Keratinocyte (primary cell): ENCODE results near the gene CYCS. TPM values are rescaled to one million over a fixed set of nuclear protein-coding genes. Genes with fewer than 3 reads are reported as not detected.

Experiments used
- DNase-seq: peaks from one replicate; pipeline ENCODE4 v3.0.0-alpha.2; 2011; ENCODE audit warnings: low read depth, missing footprints, low spot score
- FAIRE-seq: peaks from 2 replicates; lab custom pipeline; 2011; peaks lifted over from hg19 to GRCh38; lab: Jason Lieb, UNC
- H2AFZ ChIP-seq: 2 replicates; pipeline ENCODE4 v1.6.0; 2012; ENCODE audit warnings: low read length, control low read depth, inconsistent platforms; ENCODE audit not compliant: control insufficient read depth
- H3K27ac ChIP-seq: 2 replicates; pipeline ENCODE4 v1.5.1; 2011; ENCODE audit warnings: low read length; ENCODE audit not compliant: control insufficient read depth, insufficient read depth
- H3K27me3 ChIP-seq: 3 replicates; pipeline ENCODE4 v1.6.0; 2011; ENCODE audit warnings: low read length; ENCODE audit not compliant: control insufficient read depth, insufficient read depth; ENCODE audit errors: extremely low read depth
- H3K36me3 ChIP-seq, 2 experiments: 2 replicates in 1 of 2; 3 replicates in 1 of 2; pipeline ENCODE4 v1.5.1; 2011; ENCODE audit warnings: low read length in 2 of 2, mild to moderate bottlenecking in 1 of 2; ENCODE audit not compliant: control insufficient read depth in 2 of 2, insufficient read depth in 2 of 2; ENCODE audit errors: extremely low read depth in 1 of 2
- H3K4me1 ChIP-seq: 3 replicates; pipeline ENCODE4 v1.5.1; 2011; ENCODE audit warnings: low read length; ENCODE audit not compliant: control insufficient read depth, insufficient read depth; ENCODE audit errors: extremely low read depth
- H3K4me2 ChIP-seq: 3 replicates; pipeline ENCODE4 v1.6.0; 2011; ENCODE audit warnings: low read depth, low read length; ENCODE audit not compliant: control insufficient read depth, insufficient read depth; ENCODE audit errors: extremely low read depth
- H3K4me3 ChIP-seq, 3 experiments: fragments of 200-600 bp in 1 of 3; sonication (generic) in 1 of 3; 2 replicates in 2 of 3; 3 replicates in 1 of 3; pipeline ENCODE4 v1.5.1; 2011 to 2016; ENCODE audit warnings: low read length in 3 of 3, mild to moderate bottlenecking in 3 of 3, control low read depth in 2 of 3, inconsistent platforms in 1 of 3, low read depth in 1 of 3, mixed read lengths in 1 of 3, mixed run types in 1 of 3, moderate library complexity in 1 of 3; ENCODE audit not compliant: control insufficient read depth in 2 of 3, insufficient read depth in 2 of 3; ENCODE audit errors: extremely low read depth in 1 of 3
- H3K79me2 ChIP-seq: 2 replicates; pipeline ENCODE4 v1.6.0; 2012; ENCODE audit warnings: low read length; ENCODE audit not compliant: control insufficient read depth, insufficient read depth
- H3K9ac ChIP-seq: 3 replicates; pipeline ENCODE4 v1.6.0; 2011; ENCODE audit warnings: low read length; ENCODE audit not compliant: control insufficient read depth, insufficient read depth; ENCODE audit errors: extremely low read depth
- H3K9me1 ChIP-seq: 3 replicates; pipeline ENCODE4 v1.6.0; 2011; ENCODE audit warnings: low read length; ENCODE audit not compliant: control insufficient read depth, insufficient read depth; ENCODE audit errors: extremely low read depth
- H3K9me3 ChIP-seq: 2 replicates; pipeline ENCODE4 v1.5.1; 2012; ENCODE audit warnings: low read depth, low read length; ENCODE audit not compliant: control insufficient read depth
- H4K20me1 ChIP-seq: 3 replicates; pipeline ENCODE4 v1.6.0; 2011; ENCODE audit warnings: low read length; ENCODE audit not compliant: control insufficient read depth, insufficient read depth; ENCODE audit errors: extremely low read depth
- EZH2 ChIP-seq: IDR thresholded peaks from one replicate; pipeline ENCODE4 v1.6.1; 2012; ENCODE audit warnings: inconsistent platforms, mild to moderate bottlenecking, low read length, moderate library complexity
- dilution Hi-C: fragments of 300-500 bp; cut with MboI; formaldehyde crosslinking; loops from one replicate; pipeline ENCODE4 v1.7.0; 2020; ENCODE audit warnings: low sequenced_read_pairs; ENCODE audit not compliant: extremely low pct_ligation_motif_present
- polyA plus RNA-seq, 5 experiments: library from polyadenylated mRNA; depleted of rRNA in 3 of 5; stranded (reverse) in 3 of 5; stranded (forward) in 1 of 5; unstranded in 1 of 5; fragments of >200 nt; gene quantifications; 1 replicate in 1 of 5; 2 replicates in 3 of 5; 3 replicates in 1 of 5; pipeline versions ENCODE4 v1.2.1 to v1.2.3, GENCODE V29; 2011 to 2012; ENCODE audit warnings: missing spikeins in 2 of 5, low read depth in 1 of 5, low replicate concordance in 1 of 5
- TF ChIP-seq, protein P1 (sequence below), 3 experiments: IDR thresholded peaks in 1 of 3; conservative IDR thresholded peaks in 1 of 3; optimal IDR thresholded peaks in 1 of 3; 2 replicates in 2 of 3; 3 replicates in 1 of 3; pipeline versions ENCODE3 to v1.5.1; 2011; ENCODE audit warnings: low read length in 3 of 3, mild to moderate bottlenecking in 3 of 3, moderate library complexity in 2 of 3, control low read depth in 1 of 3, inconsistent platforms in 1 of 3; ENCODE audit not compliant: insufficient read depth in 2 of 3; ENCODE audit errors: extremely low read depth in 1 of 3

Gene CYCS
- polyA plus RNA-seq, 1 donor (not counting 4 experiments of a cell fraction or from before 2014, with no cell fraction given), result 176 TPM

DNA sequence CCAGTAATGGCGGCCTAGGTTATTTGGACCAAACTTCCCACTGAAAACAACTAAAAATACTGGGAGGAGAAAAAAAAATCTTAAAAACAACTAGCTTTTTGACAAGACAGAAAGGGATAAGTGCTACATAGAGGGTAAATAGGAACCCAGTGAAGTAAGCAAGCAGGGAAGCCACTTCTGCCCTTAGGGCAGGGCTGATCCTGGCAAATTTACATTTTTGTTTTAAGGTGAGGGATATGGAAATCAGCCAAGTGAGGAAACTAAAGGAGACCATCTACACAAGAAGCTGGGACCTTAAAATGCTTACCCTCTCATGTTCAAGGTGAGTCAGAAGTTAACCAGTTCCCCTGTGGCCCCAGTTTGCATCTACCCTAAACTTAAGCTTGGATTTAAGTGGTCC, 46.5 kb upstream of the CYCS start:
- DNase-seq (no peak), FAIRE-seq (no peak)
- dilution Hi-C loops, result no loop called here
- Histone ChIP-seq H3K9me1 (no peaks in the 10 kb centered on the region), H3K36me3 (no peaks in the 10 kb centered on the region), H3K4me2 (no peak overlapping the region), H3K27ac (no peak overlapping the region), H2AFZ (no peak overlapping the region), H3K4me3 (no peak overlapping the region), H3K79me2 (no peaks in the 10 kb centered on the region), H3K9me3 (no peaks in the 10 kb centered on the region), H3K27me3 (no peaks in the 10 kb centered on the region), H4K20me1 (no peaks in the 10 kb centered on the region), H3K4me1 (no peaks in the 10 kb centered on the region), H3K9ac (no peak overlapping the region)
- TF ChIP-seq, protein P1, sequence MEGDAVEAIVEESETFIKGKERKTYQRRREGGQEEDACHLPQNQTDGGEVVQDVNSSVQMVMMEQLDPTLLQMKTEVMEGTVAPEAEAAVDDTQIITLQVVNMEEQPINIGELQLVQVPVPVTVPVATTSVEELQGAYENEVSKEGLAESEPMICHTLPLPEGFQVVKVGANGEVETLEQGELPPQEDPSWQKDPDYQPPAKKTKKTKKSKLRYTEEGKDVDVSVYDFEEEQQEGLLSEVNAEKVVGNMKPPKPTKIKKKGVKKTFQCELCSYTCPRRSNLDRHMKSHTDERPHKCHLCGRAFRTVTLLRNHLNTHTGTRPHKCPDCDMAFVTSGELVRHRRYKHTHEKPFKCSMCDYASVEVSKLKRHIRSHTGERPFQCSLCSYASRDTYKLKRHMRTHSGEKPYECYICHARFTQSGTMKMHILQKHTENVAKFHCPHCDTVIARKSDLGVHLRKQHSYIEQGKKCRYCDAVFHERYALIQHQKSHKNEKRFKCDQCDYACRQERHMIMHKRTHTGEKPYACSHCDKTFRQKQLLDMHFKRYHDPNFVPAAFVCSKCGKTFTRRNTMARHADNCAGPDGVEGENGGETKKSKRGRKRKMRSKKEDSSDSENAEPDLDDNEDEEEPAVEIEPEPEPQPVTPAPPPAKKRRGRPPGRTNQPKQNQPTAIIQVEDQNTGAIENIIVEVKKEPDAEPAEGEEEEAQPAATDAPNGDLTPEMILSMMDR (optimal IDR thresholded peaks at IDR 0.05 in 1 of 3, IDR thresholded peaks at IDR 0.05 in 1 of 3, conservative IDR thresholded peaks at IDR 0.05 in 1 of 3; ENCODE audit: extremely low read depth in 1 of 3, insufficient read depth in 2 of 3, low read length in 3 of 3), result no peak
- TF ChIP-seq EZH2, result no peak

DNA sequence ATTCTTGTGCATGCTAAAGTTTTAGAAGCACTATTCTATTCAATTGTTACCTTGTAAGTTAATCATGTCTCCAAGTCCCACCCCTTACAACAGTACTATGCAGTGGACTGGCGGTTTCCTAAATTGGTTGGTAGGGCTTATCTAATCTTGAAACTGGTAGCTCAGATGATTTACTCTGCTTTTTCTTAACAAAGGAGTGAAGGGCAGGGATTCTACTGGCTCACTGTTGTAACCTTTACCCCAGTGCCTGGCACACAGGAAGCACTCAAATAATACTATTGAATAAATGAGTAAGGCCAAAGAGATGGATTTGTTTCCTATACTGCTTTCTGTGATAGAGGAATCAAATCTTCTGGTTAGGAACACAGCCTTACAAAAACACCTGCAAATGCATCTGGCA, 46.0 kb upstream of the CYCS start:
- Histone ChIP-seq H3K36me3 (no peaks in the 10 kb centered on the region), H3K9me1 (no peaks in the 10 kb centered on the region), H4K20me1 (no peaks in the 10 kb centered on the region), H3K9me3 (no peaks in the 10 kb centered on the region), H3K4me3 (no peak overlapping the region), H3K79me2 (no peaks in the 10 kb centered on the region), H3K4me2 (no peak overlapping the region), H3K27me3 (no peaks in the 10 kb centered on the region), H3K4me1 (no peaks in the 10 kb centered on the region), H3K27ac (no peak overlapping the region), H2AFZ (no peak overlapping the region), H3K9ac (no peak overlapping the region)
- TF ChIP-seq, protein P1 (optimal IDR thresholded peaks at IDR 0.05 in 1 of 3, IDR thresholded peaks at IDR 0.05 in 1 of 3, conservative IDR thresholded peaks at IDR 0.05 in 1 of 3; ENCODE audit: extremely low read depth in 1 of 3, insufficient read depth in 2 of 3, low read length in 3 of 3), result no peak
- TF ChIP-seq EZH2, result no peak
- DNase-seq (no peak), FAIRE-seq (no peak)
- dilution Hi-C loops, result no loop called here
